Fibroblast of gingiva (primary cell): ENCODE results near the gene PALM.
A peak's percentile ranks its signal among the peaks of the same experiment; 100 is the strongest.
"Not testable (repeated sequence)": the region's sequence is repeated elsewhere in the genome, so short reads cannot be mapped to it uniquely, and the experiment has no call there.

Experiments used
- DNase-seq: peaks from one replicate; pipeline ENCODE4 v3.0.0-alpha.2; 2011; ENCODE audit warnings: low read depth

Gene PALM

GRCh38 chr19:709196-709964 lies 645 bp downstream of the PALM start:
- DNase-seq: no peak

DNA sequence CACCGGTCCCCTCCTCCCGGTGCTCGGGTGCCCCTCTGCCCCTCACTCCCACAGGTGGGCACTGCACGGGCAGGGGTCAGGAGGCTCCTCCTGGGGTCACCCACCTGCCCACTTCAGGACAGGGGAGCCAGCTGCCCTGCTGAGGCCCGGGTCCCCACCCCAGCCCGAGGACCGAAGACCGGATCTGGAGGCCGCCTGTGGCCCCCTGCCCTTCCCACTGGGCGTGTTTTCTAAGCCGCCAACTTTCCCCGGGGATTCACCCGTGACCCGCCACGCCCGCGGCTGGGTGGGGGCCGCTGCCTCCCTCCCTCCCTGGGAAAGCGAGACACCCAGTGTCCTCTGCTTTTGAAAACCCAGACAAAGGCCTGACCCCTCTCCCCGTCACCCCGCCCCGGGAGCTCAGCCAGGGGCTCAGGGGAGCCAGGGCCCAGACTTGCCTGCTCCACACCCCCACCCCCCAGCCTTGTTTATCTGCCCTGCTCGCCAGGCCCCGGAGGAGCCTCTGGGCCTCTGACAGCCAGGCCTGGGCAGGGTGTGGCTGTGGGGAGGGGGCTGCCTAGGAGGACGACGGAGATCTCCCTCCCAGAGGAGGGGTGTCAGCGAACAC lies 1.3 kb downstream of the PALM start:
- no peak for DNase-seq

- no peak for DNase-seq
These were observed 2.0 kb downstream of the PALM start for GRCh38 chr19:710767-711166.

DNA sequence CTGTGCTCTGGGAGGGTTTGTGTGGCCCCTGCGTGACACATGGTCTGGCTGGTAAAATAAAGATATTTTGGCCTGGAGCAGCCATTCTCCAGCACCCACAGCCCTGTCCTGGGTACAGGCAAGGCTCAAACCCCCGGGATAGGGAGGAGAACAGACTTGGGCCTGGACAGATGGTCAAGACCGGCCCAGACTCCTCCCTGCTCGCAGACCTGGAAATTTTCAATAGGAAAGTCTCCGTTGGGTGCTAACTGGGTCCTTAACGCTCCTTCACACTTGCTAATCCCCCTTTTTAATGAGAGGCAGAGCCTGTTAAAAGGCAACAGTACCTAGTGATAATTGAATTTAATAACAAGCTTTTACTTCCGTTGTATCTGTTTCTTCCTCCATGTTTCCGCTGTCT lies 2.5 kb downstream of the PALM start:
- DNase-seq: no peak

GRCh38 chr19:715347-715746 lies 6.6 kb downstream of the PALM start:
- no peak for DNase-seq

DNA sequence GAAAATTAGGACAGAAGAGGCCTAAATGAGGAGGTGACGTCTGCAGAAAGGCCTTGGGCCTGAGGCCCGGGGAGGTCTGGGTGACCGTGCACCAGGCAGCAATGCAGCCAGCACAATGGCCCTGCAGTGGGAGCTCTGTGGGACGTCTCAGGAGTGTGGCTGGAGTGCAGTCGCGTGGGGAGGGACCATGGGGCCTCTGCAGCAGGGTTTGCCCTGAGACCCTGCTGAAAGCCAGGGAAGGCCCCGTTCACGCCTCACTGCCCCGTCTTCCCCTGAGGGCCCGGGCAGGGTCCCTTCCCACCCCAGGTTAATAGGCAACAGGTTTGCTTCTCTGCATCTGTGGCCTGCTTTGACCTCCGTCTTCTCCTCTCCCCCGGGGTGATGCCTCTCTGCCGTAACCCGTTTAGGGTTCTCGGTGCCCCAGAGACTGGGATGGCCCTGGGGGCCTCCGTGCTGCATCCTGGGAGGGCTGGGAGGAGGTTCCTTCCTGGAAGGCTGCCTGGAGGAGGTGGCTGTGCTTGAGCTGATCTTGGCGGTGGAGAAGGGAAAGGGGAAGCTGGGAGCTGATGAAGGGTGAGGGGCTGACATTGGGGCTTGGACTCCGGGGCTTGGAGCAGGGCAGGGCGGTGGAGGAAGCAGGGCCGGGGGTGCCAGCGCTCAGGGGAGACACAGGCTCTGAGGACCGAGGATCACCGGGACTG lies 9.7 kb downstream of the PALM start:
- no peak for DNase-seq

GRCh38 chr19:718991-719512 lies 10.3 kb downstream of the PALM start:
- DNase-seq: peak; percentile 14

DNA sequence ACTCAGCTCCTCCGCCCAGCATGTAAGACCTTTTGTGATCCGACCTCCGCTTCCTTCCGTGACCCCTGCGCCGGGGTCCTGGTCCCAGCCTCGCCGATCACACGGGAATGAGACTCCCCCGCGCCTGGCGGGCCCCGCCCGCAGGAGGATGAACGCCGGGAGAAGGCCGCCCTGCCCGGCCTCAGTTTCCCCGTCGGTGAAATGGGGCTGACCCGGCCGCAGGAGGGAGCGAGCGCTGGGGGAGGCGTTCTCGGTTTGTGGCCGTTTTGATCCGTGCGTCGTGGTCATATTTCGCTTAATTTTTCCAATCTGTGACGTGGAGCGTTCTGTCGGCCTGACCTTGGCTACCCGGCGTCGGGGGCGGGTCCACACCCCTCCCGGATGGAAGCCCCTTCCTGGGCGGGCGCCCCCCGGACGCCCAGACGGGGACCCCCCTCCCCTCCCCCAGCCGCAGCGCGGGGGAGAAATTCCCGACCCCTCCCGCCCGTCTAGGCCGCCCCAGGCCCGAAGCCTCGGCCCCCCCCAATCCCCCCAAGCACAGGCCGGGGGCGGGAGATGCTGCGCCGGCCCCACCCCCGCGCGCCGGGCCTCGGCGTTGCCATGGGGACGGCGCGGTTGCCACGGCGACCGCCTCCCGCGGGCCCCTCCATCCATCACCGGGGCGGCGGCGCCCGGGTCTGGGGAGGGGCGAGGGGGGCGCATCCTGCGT lies 11.1 kb downstream of the PALM start:
- DNase-seq: no peak

DNA sequence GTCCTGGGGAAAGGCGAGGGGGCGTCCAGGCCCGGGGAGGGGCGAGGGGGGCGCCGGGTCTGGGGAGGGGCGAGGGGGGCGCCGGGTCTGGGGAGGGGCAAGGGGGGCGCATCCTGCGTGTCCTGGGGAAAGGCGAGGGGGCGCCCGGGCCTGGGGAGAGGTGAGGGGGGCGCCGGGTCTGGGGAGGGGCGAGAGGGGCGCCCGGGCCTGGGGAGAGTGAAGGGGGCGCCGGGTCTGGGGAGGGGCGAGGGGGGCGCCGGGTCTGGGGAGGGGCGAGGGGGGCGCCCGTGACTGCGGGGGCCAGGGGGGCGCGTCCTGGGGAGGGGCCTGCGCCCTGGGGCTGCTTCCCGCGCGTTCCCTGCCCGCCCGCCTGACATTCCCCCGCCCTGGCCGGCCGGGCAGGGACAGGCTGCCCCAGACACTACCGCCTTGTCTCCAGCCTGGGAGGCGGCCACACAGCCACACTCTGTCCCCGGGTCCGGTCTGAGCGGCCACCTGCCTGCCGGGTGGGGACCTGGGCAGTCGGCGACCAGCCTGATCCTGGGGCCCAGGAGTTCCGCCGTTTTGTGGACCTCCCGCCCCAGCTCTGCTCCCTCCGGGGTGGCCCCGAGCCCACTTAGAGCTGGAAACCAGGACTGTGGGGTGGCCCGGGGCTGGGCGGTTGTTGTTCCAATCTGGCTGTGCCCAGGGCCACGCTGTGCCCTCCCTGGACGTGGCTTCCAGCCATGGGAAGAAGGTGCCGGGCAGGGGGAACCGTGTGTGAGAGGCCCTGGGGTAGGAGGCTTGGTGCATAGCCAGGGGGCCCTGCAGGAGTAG lies 11.8 kb downstream of the PALM start:
- DNase-seq: no peak

DNA sequence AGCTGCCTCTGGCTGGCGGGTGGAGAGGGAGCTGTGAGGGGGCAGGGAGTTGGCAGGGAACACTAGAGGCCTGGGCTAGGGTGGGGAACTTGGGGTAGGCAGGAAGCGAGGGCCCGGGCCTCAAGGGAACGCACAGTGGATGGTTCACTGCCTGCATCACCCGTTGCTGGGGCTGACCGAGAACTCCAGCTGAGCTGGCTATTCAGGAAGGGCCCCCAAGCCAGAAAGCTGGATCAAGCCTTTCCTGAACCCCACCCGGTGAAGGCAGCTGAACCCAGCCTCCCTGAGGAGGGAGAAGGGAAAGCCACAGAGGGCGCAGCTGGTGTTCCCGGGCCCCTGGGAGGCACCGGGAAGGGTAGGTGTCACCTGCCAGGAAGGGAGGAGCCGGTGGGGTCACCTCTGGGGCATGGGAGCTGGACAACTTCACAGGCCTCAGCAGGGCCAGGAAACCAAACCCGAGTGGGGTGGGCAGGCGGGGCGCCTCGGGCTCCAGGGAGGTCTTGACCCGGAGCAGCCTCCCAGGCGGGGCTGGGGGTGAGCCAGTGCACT lies 13.9 kb downstream of the PALM start:
- no peak for DNase-seq

DNA sequence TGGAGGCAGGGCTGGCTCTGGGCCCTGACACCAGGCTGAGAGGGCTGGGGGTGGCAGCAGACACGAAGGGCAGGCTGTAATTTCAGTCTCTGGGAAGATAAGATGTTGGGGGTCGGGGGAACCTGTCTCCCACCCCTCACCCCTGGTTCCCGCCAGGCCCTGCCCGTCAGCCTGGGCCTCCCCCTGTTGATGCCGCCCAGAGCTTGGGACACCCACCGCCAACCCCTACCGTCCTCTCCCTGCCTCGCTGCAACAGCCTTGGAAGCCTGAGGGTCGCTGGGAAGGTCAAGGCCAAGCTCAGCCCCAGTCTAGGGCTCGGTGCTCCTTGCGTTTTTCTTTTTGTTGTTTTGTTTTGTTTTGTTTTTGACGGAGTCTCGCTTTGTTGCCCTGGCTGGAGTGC lies 14.5 kb downstream of the PALM start:
- DNase-seq: no peak

- DNase-seq: no peak
These were observed 15.0 kb downstream of the PALM start for GRCh38 chr19:723714-724113.

- no peak for DNase-seq
These were observed 16.8 kb downstream of the PALM start for GRCh38 chr19:725461-726089.

DNA sequence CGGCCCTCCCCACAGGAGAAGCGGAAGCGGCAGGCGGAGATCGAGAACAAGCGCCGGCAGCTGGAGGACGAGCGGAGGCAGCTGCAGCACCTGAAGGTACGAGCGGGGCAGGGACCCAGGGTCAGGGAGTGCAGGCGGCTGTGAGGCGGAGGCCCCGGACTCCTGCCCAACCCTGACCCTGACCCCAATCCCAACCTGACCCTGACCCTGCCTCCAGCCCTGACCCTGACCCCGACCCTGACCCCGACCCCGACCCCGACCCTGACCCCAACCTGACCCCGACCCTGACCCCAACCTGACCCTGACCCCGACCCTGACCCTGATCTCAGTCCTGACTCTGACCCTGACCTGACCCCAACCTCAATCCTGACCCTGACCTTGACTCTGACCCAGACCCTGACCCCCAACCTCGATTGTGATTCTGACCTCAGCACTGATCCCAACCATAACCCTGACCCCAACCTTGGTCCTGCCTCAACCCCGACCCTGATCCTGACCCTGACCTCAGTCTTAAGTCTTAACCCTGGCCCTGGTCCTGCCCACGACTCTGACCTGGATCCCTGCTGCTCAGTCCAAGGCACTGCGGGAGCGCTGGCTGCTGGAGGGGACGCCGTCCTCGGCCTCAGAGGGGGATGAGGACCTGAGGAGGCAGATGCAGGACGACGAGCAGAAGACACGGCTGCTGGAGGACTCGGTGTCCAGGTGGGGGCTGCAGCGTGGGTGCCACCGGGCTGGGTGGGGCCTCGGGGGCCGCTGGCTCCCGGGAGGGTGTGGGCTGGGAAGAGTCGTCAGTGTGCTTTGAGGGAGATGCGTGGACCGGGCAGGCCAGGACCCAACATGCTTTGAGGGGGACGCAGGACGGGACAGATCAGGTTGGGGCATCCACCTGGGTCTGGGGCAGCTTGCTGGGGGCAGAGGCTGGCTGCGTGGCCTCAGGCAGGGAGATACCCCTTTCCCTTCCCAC lies 18.5 kb downstream of the PALM start:
- DNase-seq: no peak

DNA sequence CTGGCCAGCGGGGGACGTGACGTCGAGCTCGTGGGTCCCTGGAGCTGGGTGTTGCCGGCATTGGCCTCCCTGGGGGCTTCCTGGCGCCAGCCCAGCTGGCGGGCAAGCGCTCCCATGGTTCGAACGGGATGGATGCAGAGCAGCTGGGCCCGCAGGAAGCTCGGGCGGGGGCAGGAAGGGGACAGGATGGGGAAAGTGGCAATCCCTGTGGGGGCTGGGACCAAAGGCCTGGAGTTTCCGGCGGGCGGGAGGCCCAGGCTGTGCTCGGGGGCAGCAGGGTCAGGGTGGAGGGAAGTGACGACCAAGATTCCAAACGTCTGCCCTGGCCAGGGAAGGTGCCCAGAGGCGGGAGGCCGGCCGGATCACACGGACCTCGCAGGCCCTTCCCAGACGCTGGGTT lies 19.3 kb downstream of the PALM start:
- no peak for DNase-seq

GRCh38 chr19:729564-729963 lies 20.8 kb downstream of the PALM start:
- not testable (repeated sequence) for DNase-seq

DNA sequence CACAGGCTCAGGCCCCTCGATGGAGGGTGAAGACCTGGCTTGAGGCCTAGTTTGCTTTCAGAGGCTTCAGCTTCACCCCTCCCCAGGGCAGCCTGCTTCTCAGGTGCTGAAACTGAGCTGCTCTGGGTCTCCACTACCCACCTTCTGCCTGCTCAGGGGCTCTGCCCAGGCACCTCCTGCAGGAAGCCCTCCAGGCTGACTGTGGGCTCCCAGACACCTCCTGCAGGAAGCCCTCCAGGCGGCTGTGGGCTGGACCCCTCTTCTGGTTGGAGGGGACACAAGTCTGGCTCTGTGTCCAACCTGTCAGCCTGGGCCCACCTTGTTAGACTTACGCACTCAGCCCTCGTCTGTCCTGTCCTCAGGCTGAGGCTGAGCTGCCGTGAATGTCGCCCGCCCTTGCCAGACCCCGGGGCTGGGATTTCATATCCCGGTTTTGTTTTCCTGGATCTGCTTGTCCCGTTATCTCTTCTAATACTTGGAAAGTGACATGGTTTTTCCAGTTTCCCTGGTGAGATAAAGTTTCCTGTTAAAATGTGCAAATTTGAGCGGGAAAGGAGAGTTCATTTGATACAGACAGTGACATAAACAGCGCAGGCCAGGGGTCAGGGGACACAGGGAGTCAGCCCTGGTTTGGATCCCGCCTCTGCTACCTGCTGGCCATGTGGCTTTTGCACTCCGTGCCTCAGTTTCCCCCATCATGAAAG lies 21.4 kb downstream of the PALM start:
- no peak for DNase-seq

DNA sequence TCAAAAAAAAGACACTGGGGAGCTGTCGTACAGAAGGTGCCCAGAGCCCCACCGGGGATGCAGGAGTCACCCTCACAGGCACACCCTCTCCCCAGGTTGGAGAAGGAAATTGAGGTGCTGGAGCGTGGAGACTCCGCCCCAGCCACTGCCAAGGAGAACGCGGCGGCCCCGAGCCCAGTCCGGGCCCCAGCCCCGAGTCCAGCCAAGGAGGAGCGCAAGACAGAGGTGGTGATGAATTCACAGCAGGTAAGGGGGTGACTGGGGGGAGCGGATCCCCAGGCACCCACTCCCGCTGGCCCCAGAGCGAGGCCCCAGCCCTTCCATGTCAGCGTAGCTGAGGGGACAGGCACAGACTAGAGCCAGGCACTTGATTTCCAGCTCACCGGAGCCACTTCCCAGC lies 22.3 kb downstream of the PALM start:
- DNase-seq: no peak
